ENCODE measurements around the gene TSHZ2.

Gene TSHZ2

GRCh38 chr20:53216856-53217576 lies 244.9 kb downstream of the TSHZ2 start:
- CTCF ChIA-PET, result interaction anchor here (0.9 to 1.8 kb wide), 2 partner anchors 15 to 267 kb away, joined by 3 to 7 read pairs; no protein-coding TSS in a partner anchor
- TF ChIP-seq SUZ12 (IDR thresholded peaks at IDR 0.05) (no peak), ELF4 (IDR thresholded peaks at IDR 0.05) (no peak)
- DNase-seq (ENCODE audit: extremely low spot score), result peak; percentile 79
- POLR2A ChIA-PET, result no interaction called here

- TF ChIP-seq HDGF (IDR thresholded peaks at IDR 0.05; ENCODE audit: borderline replicate concordance), result no peak
- no peak for TF ChIP-seq CTBP1 (IDR thresholded peaks at IDR 0.05; ENCODE audit: borderline replicate concordance)
- no peak for TF ChIP-seq FOXA1 (IDR thresholded peaks at IDR 0.05)
- no peak for TF ChIP-seq FOXK2 (IDR thresholded peaks at IDR 0.05)
- no peak for TF ChIP-seq SUZ12 (IDR thresholded peaks at IDR 0.05)
- no peak for TF ChIP-seq LEF1 (IDR thresholded peaks at IDR 0.05; ENCODE audit: borderline replicate concordance)
- no peak for TF ChIP-seq NFRKB (IDR thresholded peaks at IDR 0.05)
- no peak for TF ChIP-seq ZNF384 (IDR thresholded peaks at IDR 0.05)
- TF ChIP-seq PKNOX1 (IDR thresholded peaks at IDR 0.05), result no peak
- ChIA-PET POLR2A (no interaction called here), CTCF (interaction anchor here (1.5 kb wide), 1 partner anchor 12 kb away, joined by 7 read pairs; no protein-coding TSS in a partner anchor)
- DNase-seq (ENCODE audit: extremely low spot score), result no peak
Measured at GRCh38 chr20:53220482-53221307, 248.5 kb downstream of the TSHZ2 start.

GRCh38 chr20:53221731-53222130 lies 249.6 kb downstream of the TSHZ2 start:
- TF ChIP-seq ARNT (IDR thresholded peaks at IDR 0.05), result no peak
- ChIA-PET POLR2A (no interaction called here), CTCF (no interaction called here)
- no peak for DNase-seq (ENCODE audit: extremely low spot score)

GRCh38 chr20:53222416-53222815 lies 250.3 kb downstream of the TSHZ2 start:
- no peak for DNase-seq (ENCODE audit: extremely low spot score)
- CTCF ChIA-PET, result interaction anchor here (0.7 kb wide), 1 partner anchor 910 kb away, joined by 3 read pairs; no protein-coding TSS in a partner anchor
- POLR2A ChIA-PET, result no interaction called here
- TF ChIP-seq NFRKB (IDR thresholded peaks at IDR 0.05) (no peak), CTBP1 (IDR thresholded peaks at IDR 0.05; ENCODE audit: borderline replicate concordance) (no peak), PKNOX1 (IDR thresholded peaks at IDR 0.05) (no peak), TARDBP (IDR thresholded peaks at IDR 0.05) (no peak), FOXA1 (IDR thresholded peaks at IDR 0.05) (no peak), FOXM1 (IDR thresholded peaks at IDR 0.05; ENCODE audit: borderline replicate concordance) (no peak), SUZ12 (IDR thresholded peaks at IDR 0.05) (no peak), L3MBTL2 (conservative IDR thresholded peaks at IDR 0.05) (no peak), ELF4 (IDR thresholded peaks at IDR 0.05) (no peak), ZNF384 (IDR thresholded peaks at IDR 0.05) (no peak), SP1 (IDR thresholded peaks at IDR 0.05) (no peak), BHLHE40 (IDR thresholded peaks at IDR 0.05; ENCODE audit: borderline replicate concordance) (no peak), LEF1 (IDR thresholded peaks at IDR 0.05; ENCODE audit: borderline replicate concordance) (no peak), HDGF (IDR thresholded peaks at IDR 0.05; ENCODE audit: borderline replicate concordance) (no peak), ARNT (IDR thresholded peaks at IDR 0.05) (no peak)

- CTCF ChIA-PET, result interaction anchor here (0.5 to 1.3 kb wide), 3 partner anchors 270 to 911 kb away, joined by 3 to 6 read pairs (median 4); no protein-coding TSS in a partner anchor
- TF ChIP-seq FOXM1 (IDR thresholded peaks at IDR 0.05; ENCODE audit: borderline replicate concordance), result no peak
- no peak for TF ChIP-seq PKNOX1 (IDR thresholded peaks at IDR 0.05)
- TF ChIP-seq TARDBP (IDR thresholded peaks at IDR 0.05), result no peak
- no peak for TF ChIP-seq LEF1 (IDR thresholded peaks at IDR 0.05; ENCODE audit: borderline replicate concordance)
- TF ChIP-seq ZNF384 (IDR thresholded peaks at IDR 0.05), result no peak
- TF ChIP-seq CTBP1 (IDR thresholded peaks at IDR 0.05; ENCODE audit: borderline replicate concordance), result no peak
- TF ChIP-seq HDGF (IDR thresholded peaks at IDR 0.05; ENCODE audit: borderline replicate concordance), result no peak
- DNase-seq (ENCODE audit: extremely low spot score), result no peak
- POLR2A ChIA-PET, result no interaction called here
Measured at GRCh38 chr20:53222932-53223331, 250.8 kb downstream of the TSHZ2 start.

GRCh38 chr20:53223626-53224172 lies 251.5 kb downstream of the TSHZ2 start:
- TF ChIP-seq FOXA1 (IDR thresholded peaks at IDR 0.05), result no peak
- no peak for TF ChIP-seq FOXK2 (IDR thresholded peaks at IDR 0.05)
- TF ChIP-seq LEF1 (IDR thresholded peaks at IDR 0.05; ENCODE audit: borderline replicate concordance), result no peak
- no peak for TF ChIP-seq FOXM1 (IDR thresholded peaks at IDR 0.05; ENCODE audit: borderline replicate concordance)
- TF ChIP-seq L3MBTL2 (conservative IDR thresholded peaks at IDR 0.05), result no peak
- no peak for TF ChIP-seq BHLHE40 (IDR thresholded peaks at IDR 0.05; ENCODE audit: borderline replicate concordance)

More at GRCh38 chr20:53223626-53224172, 251.5 kb downstream of the TSHZ2 start:
- no peak for DNase-seq (ENCODE audit: extremely low spot score)
- CTCF ChIA-PET, result interaction anchor here (0.5 to 1.3 kb wide), 3 partner anchors 163 to 981 kb away, joined by 3 to 6 read pairs (median 3); no protein-coding TSS in a partner anchor
- POLR2A ChIA-PET, result no interaction called here

Measured in HEK293T (cell line).